MCF 10A (cell line): ENCODE data around the gene HBG1. TPM values are rescaled to one million over a fixed set of nuclear protein-coding genes. Genes with fewer than 3 reads are reported as not detected.

Experiments
- BruUV-seq: library from RNA; stranded (reverse); fragments of 400-500 nt; replicated peaks from 2 replicates; lab custom pipeline; 2021; lab: Mats Ljungman, UMichigan
- CTCF ChIA-PET: fragments of 300-600 bp; sonication (Branson Sonifier 250); formaldehyde crosslinking; extraction: SDS; loops from one replicate; lab custom pipeline; 2021; ENCODE audit warnings: antibody characterized with exemption, inconsistent platforms; lab: Yijun Ruan, JAX
- POLR2A ChIA-PET: fragments of 300-600, 350-650 bp; sonication (Branson Sonifier 250); formaldehyde crosslinking; extraction: SDS; loops from one replicate; lab custom pipeline; 2020; ENCODE audit warnings: antibody characterized with exemption, inconsistent platforms; lab: Yijun Ruan, JAX
- DNase-seq: peaks from one replicate; pipeline ENCODE4 v3.0.0-alpha.2; 2018; ENCODE audit not compliant: unreplicated experiment
- H3K27ac Mint-ChIP-seq: one replicate; pipeline ENCODE4 v1.8.0; 2022; ENCODE audit warnings: mild to moderate bottlenecking, low read depth, mixed read lengths; ENCODE audit not compliant: unreplicated experiment
- H3K27me3 Mint-ChIP-seq: one replicate; pipeline ENCODE4 v1.8.0; 2022; ENCODE audit warnings: mixed read lengths; ENCODE audit not compliant: insufficient read depth, unreplicated experiment
- H3K36me3 Mint-ChIP-seq: one replicate; pipeline ENCODE4 v1.8.0; 2022; ENCODE audit warnings: mild to moderate bottlenecking, moderate library complexity, mixed read lengths; ENCODE audit not compliant: insufficient read depth, unreplicated experiment
- H3K4me1 Mint-ChIP-seq: one replicate; pipeline ENCODE4 v1.8.0; 2022; ENCODE audit warnings: mixed read lengths; ENCODE audit not compliant: insufficient read depth, unreplicated experiment
- H3K4me3 Mint-ChIP-seq: one replicate; pipeline ENCODE4 v1.8.0; 2022; ENCODE audit warnings: mild to moderate bottlenecking, moderate library complexity, mixed read lengths; ENCODE audit not compliant: unreplicated experiment
- H3K9me3 Mint-ChIP-seq: one replicate; pipeline ENCODE4 v1.8.0; 2022; ENCODE audit warnings: mixed read lengths; ENCODE audit not compliant: unreplicated experiment
- intact Hi-C: fragments of 100-400 bp; cut with micrococcal nuclease; formaldehyde crosslinking; loops from 2 replicates; pipeline ENCODE4 v1.14.1; 2022
- total RNA-seq: library from RNA; stranded (reverse); gene quantifications from 2 replicates; pipeline ENCODE4 v1.2.3, GENCODE V29; 2022
- TF ChIP-seq, protein P1 (sequence below): fragments of 200-600 bp; IDR thresholded peaks from one replicate; pipeline ENCODE4 v1.8.0; 2022; ENCODE audit warnings: antibody characterized with exemption, mild to moderate bottlenecking; ENCODE audit not compliant: unreplicated experiment

HBG1 gene
- total RNA-seq, 1 experiment from 2014 or later = not detected

DNA sequence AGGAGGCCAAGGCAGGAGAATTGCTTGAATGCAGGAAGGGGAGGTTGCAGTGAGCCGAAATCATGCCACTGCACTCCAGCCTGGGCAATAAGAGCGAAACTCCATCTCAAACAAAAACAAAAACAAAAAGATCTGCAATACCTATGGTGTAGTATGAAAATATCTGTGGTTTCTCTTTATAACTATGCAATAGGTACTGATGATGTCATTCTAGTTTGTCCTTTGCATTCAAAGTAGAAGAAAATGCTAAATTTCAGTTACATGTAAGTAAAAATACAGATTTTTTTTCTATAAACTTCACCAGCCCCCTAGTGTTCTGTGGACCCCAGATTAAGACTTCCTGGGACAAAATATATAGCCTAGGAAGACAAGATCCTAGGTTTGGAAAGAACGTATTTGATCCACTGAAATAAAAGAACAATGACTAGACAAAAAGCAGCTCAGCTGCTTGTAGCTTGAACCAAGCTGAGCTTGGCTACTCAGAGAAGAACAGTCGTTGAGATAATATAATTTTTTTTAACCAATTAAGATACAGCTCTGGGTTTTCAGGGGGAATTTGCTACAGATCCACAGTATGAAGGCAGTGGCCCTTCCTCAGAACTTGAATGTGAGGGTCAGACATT is 22.8 kb upstream of the HBG1 start:
- POLR2A ChIA-PET = no interaction called here
- BruUV-seq = no TSS peak
- intact Hi-C loops = no loop called here
- DNase-seq = no peak
- CTCF ChIA-PET = no interaction called here
- Mint-ChIP-seq H3K4me1 (no peaks in the 10 kb centered on the region), H3K27me3 (peaks cover 14% of the 10 kb centered on the region), H3K27ac (no peak overlapping the region), H3K36me3 (no peaks in the 10 kb centered on the region), H3K4me3 (no peak overlapping the region), H3K9me3 (no peaks in the 10 kb centered on the region)
- TF ChIP-seq, protein P1, sequence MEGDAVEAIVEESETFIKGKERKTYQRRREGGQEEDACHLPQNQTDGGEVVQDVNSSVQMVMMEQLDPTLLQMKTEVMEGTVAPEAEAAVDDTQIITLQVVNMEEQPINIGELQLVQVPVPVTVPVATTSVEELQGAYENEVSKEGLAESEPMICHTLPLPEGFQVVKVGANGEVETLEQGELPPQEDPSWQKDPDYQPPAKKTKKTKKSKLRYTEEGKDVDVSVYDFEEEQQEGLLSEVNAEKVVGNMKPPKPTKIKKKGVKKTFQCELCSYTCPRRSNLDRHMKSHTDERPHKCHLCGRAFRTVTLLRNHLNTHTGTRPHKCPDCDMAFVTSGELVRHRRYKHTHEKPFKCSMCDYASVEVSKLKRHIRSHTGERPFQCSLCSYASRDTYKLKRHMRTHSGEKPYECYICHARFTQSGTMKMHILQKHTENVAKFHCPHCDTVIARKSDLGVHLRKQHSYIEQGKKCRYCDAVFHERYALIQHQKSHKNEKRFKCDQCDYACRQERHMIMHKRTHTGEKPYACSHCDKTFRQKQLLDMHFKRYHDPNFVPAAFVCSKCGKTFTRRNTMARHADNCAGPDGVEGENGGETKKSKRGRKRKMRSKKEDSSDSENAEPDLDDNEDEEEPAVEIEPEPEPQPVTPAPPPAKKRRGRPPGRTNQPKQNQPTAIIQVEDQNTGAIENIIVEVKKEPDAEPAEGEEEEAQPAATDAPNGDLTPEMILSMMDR = no peak

DNA sequence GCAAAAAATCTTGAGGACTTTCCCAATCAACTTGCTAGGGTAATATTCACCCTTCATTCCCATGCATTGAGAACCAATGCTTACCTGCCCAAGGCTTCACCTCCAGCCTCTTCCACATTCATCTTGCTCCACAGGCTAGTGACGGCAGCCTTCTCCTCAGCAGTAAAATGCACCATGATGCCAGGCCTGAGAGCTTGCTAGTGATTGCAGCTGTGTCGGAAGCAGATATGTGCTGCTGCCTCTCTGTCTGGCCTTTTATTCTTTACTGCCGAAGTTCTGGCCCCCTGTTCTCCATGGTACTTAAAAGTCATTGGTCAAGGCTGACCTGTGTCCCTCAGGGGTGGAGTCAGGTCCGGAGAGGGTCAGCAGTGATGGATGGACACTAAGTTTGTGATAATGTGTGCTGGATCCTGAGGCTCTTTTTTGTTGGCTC is 20.1 kb upstream of the HBG1 start, which contains the start of gene HBE1:
TSS of gene HBE1 (minus strand) at position 231 of the 433 bp plus-strand sequence. CDS start at position 176, 55 bp downstream.
- Mint-ChIP-seq H3K36me3 (no peaks in the 10 kb centered on the region), H3K27ac (no peak within 1 kb of the TSS), H3K4me3 (no peak within 1 kb of the TSS), H3K27me3 (peaks cover 36% of the 10 kb centered on the region), H3K9me3 (no peaks in the 10 kb centered on the region), H3K4me1 (no peaks in the 10 kb centered on the region)
- intact Hi-C loops = no loop called here
- ChIA-PET CTCF (interaction anchor here (0.7 kb wide), 1 partner anchor 40 kb away, joined by 4 read pairs; no protein-coding TSS in a partner anchor), POLR2A (no interaction called here)
- TF ChIP-seq, protein P1 = no peak
- DNase-seq = no peak
- no TSS peak for BruUV-seq

DNA sequence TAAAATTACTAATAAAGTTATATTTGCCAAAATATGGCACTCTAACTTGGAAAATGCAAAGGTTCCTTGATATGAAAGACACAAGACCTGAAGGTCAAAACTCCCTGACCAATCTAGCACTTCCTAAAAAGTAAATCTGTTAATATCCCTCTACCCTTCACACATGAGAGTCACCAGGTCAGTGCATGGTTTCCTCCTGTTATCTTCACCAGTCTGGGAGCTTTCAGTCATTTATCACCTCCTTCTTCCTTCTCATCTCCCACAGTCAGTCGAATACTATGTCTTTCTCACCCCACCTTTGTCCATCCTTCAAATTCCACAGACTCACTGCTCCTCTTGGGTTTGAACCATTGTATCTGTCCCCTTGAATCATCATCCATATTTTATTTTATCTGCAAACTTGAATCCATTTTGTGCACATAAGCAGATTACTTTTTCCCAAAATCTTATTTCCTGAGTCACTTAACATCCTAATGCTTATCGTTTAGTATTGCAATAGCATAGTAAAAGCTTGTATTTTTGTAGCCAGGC is 17.4 kb upstream of the HBG1 start:
- no peaks in the 10 kb centered on the region for H3K9me3 Mint-ChIP-seq
- H3K4me1 Mint-ChIP-seq = no peaks in the 10 kb centered on the region
- peaks cover 62% of the 10 kb centered on the region for H3K27me3 Mint-ChIP-seq
- no peak overlapping the region for H3K27ac Mint-ChIP-seq
- BruUV-seq = no TSS peak
- H3K4me3 Mint-ChIP-seq = no peak overlapping the region
- ChIA-PET POLR2A (interaction anchor here (0.7 kb wide), 1 partner anchor 120 kb away, joined by 3 read pairs; no protein-coding TSS in a partner anchor), CTCF (no interaction called here)
- TF ChIP-seq, protein P1 = no peak
- intact Hi-C loops = no loop called here
- no peaks in the 10 kb centered on the region for H3K36me3 Mint-ChIP-seq
- DNase-seq = no peak

DNA sequence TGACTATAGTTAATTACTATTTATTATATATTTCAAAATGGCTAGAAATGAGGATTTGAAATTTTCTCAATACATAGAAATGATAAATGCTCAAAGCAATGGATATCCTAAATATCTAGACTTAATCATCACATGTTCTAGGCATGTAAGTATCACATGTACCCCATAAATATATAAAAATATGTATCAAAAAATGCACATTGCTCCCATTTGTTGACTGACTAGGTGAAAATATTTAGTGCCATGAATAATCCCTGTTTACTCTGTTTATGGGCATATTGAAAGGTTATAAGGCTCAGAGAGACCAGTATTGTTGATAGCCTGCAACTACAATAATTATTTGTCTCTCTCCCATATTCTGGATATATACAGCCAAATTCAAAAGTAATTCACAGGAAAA is 17.0 kb upstream of the HBG1 start:
- Mint-ChIP-seq H3K4me3 (no peak overlapping the region), H3K27ac (no peak overlapping the region), H3K36me3 (no peaks in the 10 kb centered on the region), H3K27me3 (peaks cover 64% of the 10 kb centered on the region), H3K4me1 (no peaks in the 10 kb centered on the region), H3K9me3 (no peaks in the 10 kb centered on the region)
- TF ChIP-seq, protein P1 = no peak
- POLR2A ChIA-PET = no interaction called here
- BruUV-seq = no TSS peak
- CTCF ChIA-PET = no interaction called here
- DNase-seq = no peak
- intact Hi-C loops = no loop called here
